GM06990 (cell line): ENCODE results near the gene ABCC10.

Source experiments
- DNase-seq: peaks from one replicate; pipeline ENCODE4 v3.0.0-alpha.2; 2011; ENCODE audit not compliant: insufficient read length; ENCODE audit errors: extremely low read depth
- H3K27me3 ChIP-seq: replicated peaks from 2 replicates; pipeline ENCODE4 v1.6.0; 2011; ENCODE audit warnings: low read length; ENCODE audit not compliant: control insufficient read depth, insufficient read depth
- H3K36me3 ChIP-seq: 2 replicates; pipeline ENCODE4 v1.5.1; 2011; ENCODE audit warnings: low read length; ENCODE audit not compliant: control insufficient read depth, insufficient read depth
- H3K4me3 ChIP-seq: replicated peaks from 2 replicates; pipeline ENCODE4 v1.5.1; 2011; ENCODE audit warnings: low read depth, mild to moderate bottlenecking, control low read depth, low read length
- CTCF ChIP-seq: IDR thresholded peaks from 2 replicates; pipeline ENCODE4 v1.5.1; 2011; ENCODE audit warnings: low read length, control low read depth, mild to moderate bottlenecking, inconsistent platforms; ENCODE audit not compliant: insufficient read depth, poor library complexity, severe bottlenecking

The ABCC10 gene

GRCh38 chr6:43444036-43444435 lies 16.7 kb downstream of the ABCC10 start:
- Histone ChIP-seq H3K27me3 (no peaks in the 10 kb centered on the region), H3K36me3 (peaks cover 46% of the 10 kb centered on the region), H3K4me3 (no peak overlapping the region)
- DNase-seq, result no peak
- no peak for TF ChIP-seq CTCF

- Histone ChIP-seq H3K4me3 (no peak overlapping the region), H3K36me3 (peaks cover 50% of the 10 kb centered on the region), H3K27me3 (no peaks in the 10 kb centered on the region)
- DNase-seq, result no peak
- no peak for TF ChIP-seq CTCF
These were observed 17.2 kb downstream of the ABCC10 start for GRCh38 chr6:43444582-43444981.

- no peak for DNase-seq
- Histone ChIP-seq H3K36me3 (peaks cover 54% of the 10 kb centered on the region), H3K4me3 (no peak overlapping the region), H3K27me3 (no peaks in the 10 kb centered on the region)
- TF ChIP-seq CTCF, result no peak
These were observed 18.2 kb downstream of the ABCC10 start for GRCh38 chr6:43445576-43445975.

- H3K36me3 ChIP-seq, result peaks cover 58% of the 10 kb centered on the region
- DNase-seq, result no peak
- no peak for TF ChIP-seq CTCF
- H3K27me3 ChIP-seq, result no peaks in the 10 kb centered on the region
- H3K4me3 ChIP-seq, result no peak overlapping the region
These were observed 20.3 kb downstream of the ABCC10 start for GRCh38 chr6:43447604-43448003.

- TF ChIP-seq CTCF, result no peak
- Histone ChIP-seq H3K27me3 (no peaks in the 10 kb centered on the region), H3K36me3 (peaks cover 47% of the 10 kb centered on the region), H3K4me3 (no peak overlapping the region)
- DNase-seq, result no peak
These were observed 21.6 kb downstream of the ABCC10 start for GRCh38 chr6:43448916-43449315.

- H3K4me3 ChIP-seq, result no peak overlapping the region
- no peaks in the 10 kb centered on the region for H3K27me3 ChIP-seq
- H3K36me3 ChIP-seq, result peaks cover 41% of the 10 kb centered on the region
- no peak for DNase-seq
- no peak for TF ChIP-seq CTCF
These were observed 23.4 kb downstream of the ABCC10 start for GRCh38 chr6:43450699-43451131.
